ENCODE data around the gene RAB30. TPM values are rescaled to one million over a fixed set of nuclear protein-coding genes. Genes with fewer than 3 reads are reported as not detected.

Gene RAB30
- total RNA-seq, 4 donors from 2014 or later = 18.7 to 36.6 (median 27.5) TPM

GRCh38 chr11:83072350-83073242 lies 899 bp upstream of the RAB30 start:
- ATAC-seq = no peak
- 10% methylated on average over 7 to 28 of the region's 31 CpGs for WGBS, 2 donors (ENCODE audit: low coverage in 1 of 2)
- H3K4me1 ChIP-seq = peaks cover 3 to 58% (median 8%) of the 10 kb centered on the region in 3 donors
- peak overlapping the region; percentile 78 to 96 (median 92) for H3K27ac ChIP-seq
- no peaks in the 10 kb centered on the region for H3K27me3 ChIP-seq
- TF ChIP-seq, protein P1, sequence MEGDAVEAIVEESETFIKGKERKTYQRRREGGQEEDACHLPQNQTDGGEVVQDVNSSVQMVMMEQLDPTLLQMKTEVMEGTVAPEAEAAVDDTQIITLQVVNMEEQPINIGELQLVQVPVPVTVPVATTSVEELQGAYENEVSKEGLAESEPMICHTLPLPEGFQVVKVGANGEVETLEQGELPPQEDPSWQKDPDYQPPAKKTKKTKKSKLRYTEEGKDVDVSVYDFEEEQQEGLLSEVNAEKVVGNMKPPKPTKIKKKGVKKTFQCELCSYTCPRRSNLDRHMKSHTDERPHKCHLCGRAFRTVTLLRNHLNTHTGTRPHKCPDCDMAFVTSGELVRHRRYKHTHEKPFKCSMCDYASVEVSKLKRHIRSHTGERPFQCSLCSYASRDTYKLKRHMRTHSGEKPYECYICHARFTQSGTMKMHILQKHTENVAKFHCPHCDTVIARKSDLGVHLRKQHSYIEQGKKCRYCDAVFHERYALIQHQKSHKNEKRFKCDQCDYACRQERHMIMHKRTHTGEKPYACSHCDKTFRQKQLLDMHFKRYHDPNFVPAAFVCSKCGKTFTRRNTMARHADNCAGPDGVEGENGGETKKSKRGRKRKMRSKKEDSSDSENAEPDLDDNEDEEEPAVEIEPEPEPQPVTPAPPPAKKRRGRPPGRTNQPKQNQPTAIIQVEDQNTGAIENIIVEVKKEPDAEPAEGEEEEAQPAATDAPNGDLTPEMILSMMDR (IDR thresholded peaks at IDR 0.05) = no peak
- TF ChIP-seq EP300 (IDR thresholded peaks at IDR 0.05) (no peak), POLR2AphosphoS5 (IDR thresholded peaks at IDR 0.05) (no peak), POLR2A (IDR thresholded peaks at IDR 0.05) (no peak)
- peak overlapping the region; percentile 55 to 67 for H3K4me3 ChIP-seq
- peaks cover 0 to 26% of the 10 kb centered on the region in 2 donors for H3K36me3 ChIP-seq
- no peaks in the 10 kb centered on the region for H3K9me3 ChIP-seq

DNA sequence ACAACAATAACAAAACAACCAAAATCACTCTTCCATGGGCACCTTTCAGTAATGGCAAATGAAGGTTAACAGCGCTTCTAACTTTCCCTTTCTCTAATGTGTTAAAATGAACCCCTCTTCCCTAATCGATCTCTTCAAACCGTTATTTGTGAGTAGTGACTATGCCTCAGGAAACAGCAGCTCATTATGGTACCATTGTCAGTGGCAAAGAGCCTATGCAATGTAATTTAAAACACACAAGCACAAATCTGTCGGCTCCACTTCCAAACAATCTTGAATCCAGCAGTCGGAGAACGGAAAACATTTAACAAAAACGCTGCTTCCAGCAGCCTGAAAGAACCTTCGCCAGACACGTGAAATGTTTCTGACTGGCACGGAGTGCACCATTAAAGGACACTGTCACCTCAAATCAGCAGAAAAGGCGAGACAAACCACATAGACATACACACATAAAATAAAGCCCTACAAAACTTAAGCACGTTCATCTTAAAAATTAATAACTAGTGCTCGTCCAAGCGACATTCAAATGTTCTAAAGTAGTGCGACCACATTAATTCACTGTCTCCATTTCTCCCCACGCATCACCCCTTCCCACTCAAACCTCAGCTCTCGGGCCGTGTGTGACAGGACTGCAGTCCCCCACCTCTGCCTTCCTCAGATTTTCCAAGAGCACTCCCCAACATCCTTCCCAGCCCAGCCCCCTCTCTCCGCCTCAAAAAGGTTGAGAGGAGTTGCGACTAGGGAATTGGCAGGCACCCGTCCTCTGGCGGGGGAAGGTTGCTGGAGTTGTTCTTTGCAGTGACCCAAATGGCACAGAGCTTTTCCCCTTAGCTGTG lies 748 bp downstream of the RAB30 start:
- 0 to 1% methylated on average over 20 to 22 of the region's 22 CpGs for WGBS, 2 donors (ENCODE audit: low coverage in 1 of 2)
- Histone ChIP-seq H3K9me3 (no peaks in the 10 kb centered on the region), H3K4me3 (peak overlapping the region; percentile 55 to 67), H3K36me3 (peaks cover 0 to 12% of the 10 kb centered on the region in 2 donors), H3K27me3 (no peaks in the 10 kb centered on the region), H3K27ac (peak overlapping the region; percentile 89 to 96 (median 94)), H3K4me1 (peaks cover 3 to 55% (median 8%) of the 10 kb centered on the region in 3 donors)
- TF ChIP-seq POLR2AphosphoS5 (IDR thresholded peaks at IDR 0.05) (peak; percentile 13), EP300 (IDR thresholded peaks at IDR 0.05) (no peak)
- ATAC-seq = peak; percentile 8

- no peaks in the 10 kb centered on the region for H3K9me3 ChIP-seq
- H3K4me3 ChIP-seq = peak overlapping the region; percentile 55 to 67
- no peak for ATAC-seq
- WGBS, 2 donors (ENCODE audit: low coverage in 1 of 2) = 13 to 14% methylated on average over 2 to 3 of the region's 3 CpGs
- peaks cover 0 to 12% of the 10 kb centered on the region in 2 donors for H3K36me3 ChIP-seq
- TF ChIP-seq, protein P1 (IDR thresholded peaks at IDR 0.05) = no peak
- TF ChIP-seq POLR2AphosphoS5 (IDR thresholded peaks at IDR 0.05) = peak; percentile 53
- TF ChIP-seq POLR2A (IDR thresholded peaks at IDR 0.05) = no peak
- TF ChIP-seq EP300 (IDR thresholded peaks at IDR 0.05) = no peak
- H3K27ac ChIP-seq = peak overlapping the region; percentile 89 to 96 (median 94)
- H3K27me3 ChIP-seq = no peaks in the 10 kb centered on the region
- peaks cover 3 to 50% (median 8%) of the 10 kb centered on the region in 3 donors for H3K4me1 ChIP-seq
These were observed 1.5 kb downstream of the RAB30 start for GRCh38 chr11:83070044-83070701.

- Histone ChIP-seq H3K27ac (peak overlapping the region; percentile 11 to 96 (median 92)), H3K36me3 (peaks cover 0 to 6% of the 10 kb centered on the region in 2 donors), H3K4me3 (peak overlapping the region in 1 of 2 donors; percentile 67), H3K4me1 (peaks cover 3 to 45% (median 8%) of the 10 kb centered on the region in 3 donors), H3K27me3 (no peaks in the 10 kb centered on the region), H3K9me3 (no peaks in the 10 kb centered on the region)
- TF ChIP-seq POLR2A (IDR thresholded peaks at IDR 0.05) = no peak
- TF ChIP-seq, protein P1 (IDR thresholded peaks at IDR 0.05) = no peak
- TF ChIP-seq EP300 (IDR thresholded peaks at IDR 0.05) = no peak
- TF ChIP-seq POLR2AphosphoS5 (IDR thresholded peaks at IDR 0.05) = no peak
- ATAC-seq = no peak
These were observed 2.2 kb downstream of the RAB30 start for GRCh38 chr11:83069441-83070043.

Measured in gastroesophageal sphincter (tissue), 4 donors.